HCT116 (cell line): ENCODE measurements around the gene TFB1M. TPM values are rescaled to one million over a fixed set of nuclear protein-coding genes. Genes with fewer than 3 reads are reported as not detected.

ENCODE experiments used
- ATAC-seq: fragments of 200-7000 bp; cut with Tn5 transposase; 2 replicates; pipeline ENCODE4 v1.9.1; 2020; ENCODE audit warnings: mild to moderate bottlenecking, moderate library complexity
- BruUV-seq: library from RNA; stranded (reverse); fragments of 400-500 nt; replicated peaks from 2 replicates; lab custom pipeline; 2021; lab: Mats Ljungman, UMichigan
- CTCF ChIA-PET: fragments of 300-600 bp; sonication (Branson Sonifier 250); formaldehyde crosslinking; loops from one replicate; lab custom pipeline; 2021; ENCODE audit warnings: antibody characterized with exemption; lab: Charles Lee
- POLR2A ChIA-PET: fragments of 300-600, 350-600 bp; sonication (Branson Sonifier 250); formaldehyde crosslinking; loops from one replicate; lab custom pipeline; 2021; ENCODE audit warnings: antibody characterized with exemption; lab: Charles Lee
- RAD21 ChIA-PET, 2 experiments: fragments of 300-600 bp; sonication (Branson Sonifier 250); formaldehyde crosslinking; loops; one replicate each; lab custom pipeline; 2023; ENCODE audit warnings: low total read pairs in 2 of 2; ENCODE audit not compliant: uncharacterized antibody in 2 of 2, unreplicated experiment in 2 of 2, low non-redundant PET in 1 of 2; lab: Charles Lee
- DNase-seq: peaks from one replicate; pipeline ENCODE4 v3.0.0-alpha.2; 2010; ENCODE audit warnings: low read depth, low spot score
- H2AFZ ChIP-seq: fragments of 200-600 bp; shearing (Covaris generic), sonication (generic); 2 replicates; pipeline ENCODE4 v1.6.1; 2017; ENCODE audit warnings: low read depth, mixed run types, mixed read lengths, antibody characterized with exemption, low read length; ENCODE audit not compliant: poor library complexity, severe bottlenecking
- H3K27ac ChIP-seq: 2 replicates; pipeline ENCODE4 v1.5.1; 2012; ENCODE audit warnings: low read depth, low read length
- H3K27me3 ChIP-seq: fragments of 200-600 bp; sonication (generic); 2 replicates; pipeline ENCODE4 v1.6.1; 2016; ENCODE audit warnings: mixed run types, low read length, mixed read lengths; ENCODE audit not compliant: insufficient read depth
- H3K36me3 ChIP-seq, 2 experiments: fragments of 200-500 bp in 1 of 2; fragments of 200-600 bp in 1 of 2; sonication (Bioruptor generic) in 1 of 2; sonication (generic) in 1 of 2; 2 replicates each; pipeline versions ENCODE4 v1.5.1 to v1.6.1; 2014 to 2016; ENCODE audit warnings: low read length in 2 of 2, inconsistent platforms in 1 of 2, mixed read lengths in 1 of 2, mixed run types in 1 of 2; ENCODE audit not compliant: insufficient read depth in 2 of 2, control insufficient read depth in 1 of 2
- H3K4me1 ChIP-seq, 2 experiments: fragments of 200-600 bp in 1 of 2; sonication (generic) in 1 of 2; 2 replicates each; pipeline versions ENCODE4 v1.5.1 to v1.6.1; 2012 to 2017; ENCODE audit warnings: low read length in 2 of 2, inconsistent platforms in 1 of 2, mild to moderate bottlenecking in 1 of 2, mixed read lengths in 1 of 2, mixed run types in 1 of 2, moderate library complexity in 1 of 2; ENCODE audit not compliant: insufficient read depth in 2 of 2, control insufficient read depth in 1 of 2
- H3K4me2 ChIP-seq: fragments of 200-600 bp; sonication (generic); 2 replicates; pipeline ENCODE4 v1.6.1; 2017; ENCODE audit warnings: mixed run types, low read length, mixed read lengths
- H3K4me3 ChIP-seq, 2 experiments: fragments of 200-600 bp in 1 of 2; sonication (generic) in 1 of 2; replicated peaks in 1 of 2; 2 replicates each; pipeline ENCODE4 v1.5.1; 2011 to 2016; ENCODE audit warnings: low read length in 2 of 2, control low read depth in 1 of 2, low read depth in 1 of 2, mild to moderate bottlenecking in 1 of 2, mixed read lengths in 1 of 2, mixed run types in 1 of 2
- H3K79me2 ChIP-seq: fragments of 200-600 bp; sonication (generic); 2 replicates; pipeline ENCODE4 v1.6.1; 2017; ENCODE audit warnings: mild to moderate bottlenecking, mixed run types, low read length, moderate library complexity, mixed read lengths; ENCODE audit not compliant: insufficient read depth
- H3K9ac ChIP-seq: fragments of 200-600 bp; sonication (generic); 2 replicates; pipeline ENCODE4 v1.6.1; 2016; ENCODE audit warnings: low read length, mixed read lengths
- H3K9me2 ChIP-seq: fragments of 200-600 bp; sonication (generic), shearing (Covaris generic); 2 replicates; pipeline ENCODE4 v1.6.1; 2017; ENCODE audit warnings: mixed run types, mild to moderate bottlenecking, moderate library complexity; ENCODE audit not compliant: insufficient read depth
- H3K9me3 ChIP-seq, 2 experiments: fragments of 200-500 bp in 1 of 2; fragments of 200-600 bp in 1 of 2; sonication (Bioruptor generic) in 1 of 2; sonication (generic) in 1 of 2; 2 replicates each; pipeline ENCODE4 v1.6.1; 2014 to 2017; ENCODE audit warnings: low read length in 2 of 2, mixed read lengths in 2 of 2, inconsistent platforms in 1 of 2, low read depth in 1 of 2, mild to moderate bottlenecking in 1 of 2, mixed run types in 1 of 2, moderate library complexity in 1 of 2; ENCODE audit not compliant: control insufficient read depth in 1 of 2, insufficient read depth in 1 of 2
- H4K20me1 ChIP-seq: fragments of 200-600 bp; sonication (generic), shearing (Covaris generic); 2 replicates; pipeline ENCODE4 v1.6.1; 2017; ENCODE audit warnings: mixed run types, mild to moderate bottlenecking, moderate library complexity; ENCODE audit not compliant: insufficient read depth
- CBX3 ChIP-seq: IDR thresholded peaks from 2 replicates; pipeline ENCODE4 v1.6.1; 2012; ENCODE audit warnings: low read depth
- CEBPB ChIP-seq: IDR thresholded peaks from 2 replicates; pipeline ENCODE4 v1.6.1; 2012; ENCODE audit warnings: low read depth
- ELF1 ChIP-seq: IDR thresholded peaks from 2 replicates; pipeline ENCODE4 v1.6.1; 2012; ENCODE audit warnings: low read depth, borderline replicate concordance
- EZH2 ChIP-seq: fragments of 200-600 bp; sonication (generic); IDR thresholded peaks from 2 replicates; pipeline ENCODE4 v1.6.1; 2017; ENCODE audit warnings: antibody characterized with exemption, mixed run types
- EZH2phosphoT487 ChIP-seq: fragments of 200-600 bp; IDR thresholded peaks from 2 replicates; pipeline ENCODE4 v1.6.1; 2018; ENCODE audit warnings: antibody characterized with exemption, borderline replicate concordance
- JUND ChIP-seq: IDR thresholded peaks from 2 replicates; pipeline ENCODE4 v1.6.1; 2012
- MAX ChIP-seq: IDR thresholded peaks from 2 replicates; pipeline ENCODE4 v1.6.1; 2012
- POLR2A ChIP-seq: IDR thresholded peaks from 2 replicates; pipeline ENCODE4 v1.7.0; 2011; ENCODE audit warnings: borderline replicate concordance; ENCODE audit not compliant: insufficient read depth, insufficient read length; ENCODE audit errors: extremely low read depth
- POLR2AphosphoS5 ChIP-seq: IDR thresholded peaks from 2 replicates; pipeline ENCODE4 v1.6.1; 2011; ENCODE audit warnings: mild to moderate bottlenecking, low read depth, low read length, moderate library complexity
- SIN3A ChIP-seq: IDR thresholded peaks from 2 replicates; pipeline ENCODE4 v1.6.1; 2012; ENCODE audit warnings: low read depth
- SRF ChIP-seq: IDR thresholded peaks from 2 replicates; pipeline ENCODE4 v1.6.1; 2012; ENCODE audit warnings: low read depth
- ZFX ChIP-seq: fragments of 450-650 bp; IDR thresholded peaks from 2 replicates; pipeline ENCODE4 v1.6.1; 2017
- intact Hi-C: fragments of 100-400 bp; cut with micrococcal nuclease; formaldehyde crosslinking; loops from 2 replicates; pipeline ENCODE4 v1.10.0; 2022
- total RNA-seq: library from RNA; stranded (reverse); gene quantifications from one replicate; pipeline ENCODE4 v1.2.1, GENCODE V29; 2021; ENCODE audit not compliant: unreplicated experiment
- TF ChIP-seq, protein P1 (sequence below): IDR thresholded peaks from 2 replicates; pipeline ENCODE4 v1.6.1; 2011; ENCODE audit warnings: mild to moderate bottlenecking, low read length, moderate library complexity; ENCODE audit not compliant: insufficient replicate concordance; ENCODE audit errors: extremely low read depth
- TF ChIP-seq, protein P2 (sequence below): IDR thresholded peaks from 2 replicates; pipeline ENCODE4 v1.6.1; 2012
- TF ChIP-seq, protein P3 (sequence below), 3 experiments: fragments of 200-600 bp in 1 of 3; sonication (generic) in 1 of 3; IDR thresholded peaks in 2 of 3; conservative IDR thresholded peaks in 1 of 3; 2 replicates each; pipeline ENCODE4 v1.5.1; 2012 to 2017; ENCODE audit warnings: low read depth in 2 of 3, low read length in 2 of 3, antibody characterized with exemption in 1 of 3, borderline replicate concordance in 1 of 3, control low read depth in 1 of 3, mild to moderate bottlenecking in 1 of 3, mixed read lengths in 1 of 3, mixed run types in 1 of 3, moderate library complexity in 1 of 3; ENCODE audit not compliant: insufficient read depth in 1 of 3

Gene TFB1M
- total RNA-seq, 1 experiment from 2014 or later: 43.8 TPM

DNA sequence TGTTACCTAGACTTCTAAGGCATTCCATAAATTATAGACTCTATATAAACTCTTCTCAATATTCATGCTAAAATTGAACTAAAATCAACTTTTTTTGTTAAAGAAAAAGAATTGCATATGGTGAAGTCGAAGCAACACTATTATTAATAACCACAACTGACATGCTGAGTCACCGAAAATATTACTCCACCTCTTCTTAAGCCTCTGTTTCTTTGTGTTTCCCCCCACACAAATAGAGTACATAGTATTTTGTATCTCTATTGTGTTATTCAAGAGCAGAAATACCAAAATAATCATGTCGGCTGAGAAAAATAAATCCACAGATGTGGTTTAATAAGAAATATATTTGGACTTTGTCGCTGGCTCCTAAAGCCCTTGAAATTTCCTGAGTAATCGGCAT, 23.8 kb downstream of the TFB1M start:
- intact Hi-C loops: no loop called here
- H2AFZ ChIP-seq: no peak overlapping the region
- no peak overlapping the region for H3K27ac ChIP-seq
- TF ChIP-seq CEBPB (no peak), ELF1 (no peak), SIN3A (no peak), ZFX (no peak), EZH2phosphoT487 (no peak), POLR2AphosphoS5 (no peak), SRF (no peak), EZH2 (no peak), JUND (no peak), MAX (no peak), POLR2A (no peak), CBX3 (no peak)
- TF ChIP-seq, protein P1, sequence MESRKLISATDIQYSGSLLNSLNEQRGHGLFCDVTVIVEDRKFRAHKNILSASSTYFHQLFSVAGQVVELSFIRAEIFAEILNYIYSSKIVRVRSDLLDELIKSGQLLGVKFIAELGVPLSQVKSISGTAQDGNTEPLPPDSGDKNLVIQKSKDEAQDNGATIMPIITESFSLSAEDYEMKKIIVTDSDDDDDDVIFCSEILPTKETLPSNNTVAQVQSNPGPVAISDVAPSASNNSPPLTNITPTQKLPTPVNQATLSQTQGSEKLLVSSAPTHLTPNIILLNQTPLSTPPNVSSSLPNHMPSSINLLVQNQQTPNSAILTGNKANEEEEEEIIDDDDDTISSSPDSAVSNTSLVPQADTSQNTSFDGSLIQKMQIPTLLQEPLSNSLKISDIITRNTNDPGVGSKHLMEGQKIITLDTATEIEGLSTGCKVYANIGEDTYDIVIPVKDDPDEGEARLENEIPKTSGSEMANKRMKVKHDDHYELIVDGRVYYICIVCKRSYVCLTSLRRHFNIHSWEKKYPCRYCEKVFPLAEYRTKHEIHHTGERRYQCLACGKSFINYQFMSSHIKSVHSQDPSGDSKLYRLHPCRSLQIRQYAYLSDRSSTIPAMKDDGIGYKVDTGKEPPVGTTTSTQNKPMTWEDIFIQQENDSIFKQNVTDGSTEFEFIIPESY: no peak
- TF ChIP-seq, protein P2, sequence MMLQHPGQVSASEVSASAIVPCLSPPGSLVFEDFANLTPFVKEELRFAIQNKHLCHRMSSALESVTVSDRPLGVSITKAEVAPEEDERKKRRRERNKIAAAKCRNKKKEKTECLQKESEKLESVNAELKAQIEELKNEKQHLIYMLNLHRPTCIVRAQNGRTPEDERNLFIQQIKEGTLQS: no peak
- TF ChIP-seq, protein P3, sequence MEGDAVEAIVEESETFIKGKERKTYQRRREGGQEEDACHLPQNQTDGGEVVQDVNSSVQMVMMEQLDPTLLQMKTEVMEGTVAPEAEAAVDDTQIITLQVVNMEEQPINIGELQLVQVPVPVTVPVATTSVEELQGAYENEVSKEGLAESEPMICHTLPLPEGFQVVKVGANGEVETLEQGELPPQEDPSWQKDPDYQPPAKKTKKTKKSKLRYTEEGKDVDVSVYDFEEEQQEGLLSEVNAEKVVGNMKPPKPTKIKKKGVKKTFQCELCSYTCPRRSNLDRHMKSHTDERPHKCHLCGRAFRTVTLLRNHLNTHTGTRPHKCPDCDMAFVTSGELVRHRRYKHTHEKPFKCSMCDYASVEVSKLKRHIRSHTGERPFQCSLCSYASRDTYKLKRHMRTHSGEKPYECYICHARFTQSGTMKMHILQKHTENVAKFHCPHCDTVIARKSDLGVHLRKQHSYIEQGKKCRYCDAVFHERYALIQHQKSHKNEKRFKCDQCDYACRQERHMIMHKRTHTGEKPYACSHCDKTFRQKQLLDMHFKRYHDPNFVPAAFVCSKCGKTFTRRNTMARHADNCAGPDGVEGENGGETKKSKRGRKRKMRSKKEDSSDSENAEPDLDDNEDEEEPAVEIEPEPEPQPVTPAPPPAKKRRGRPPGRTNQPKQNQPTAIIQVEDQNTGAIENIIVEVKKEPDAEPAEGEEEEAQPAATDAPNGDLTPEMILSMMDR (IDR thresholded peaks at IDR 0.05 in 2 of 3, conservative IDR thresholded peaks at IDR 0.05 in 1 of 3; ENCODE audit: borderline replicate concordance in 1 of 3, insufficient read depth in 1 of 3, low read depth in 2 of 3, low read length in 2 of 3): no peak
- H4K20me1 ChIP-seq: no peaks in the 10 kb centered on the region
- H3K36me3 ChIP-seq: peaks cover 0 to 11% of the 10 kb centered on the region in 2 experiments
- H3K9ac ChIP-seq: no peak overlapping the region
- no peaks in the 10 kb centered on the region for H3K9me3 ChIP-seq
- no peak for DNase-seq
- no peak overlapping the region for H3K4me3 ChIP-seq
- H3K4me1 ChIP-seq: peaks cover 7 to 8% of the 10 kb centered on the region in 2 experiments
- ChIA-PET CTCF (no interaction called here), RAD21 (no interaction called here), POLR2A (no interaction called here)
- no peak overlapping the region for H3K4me2 ChIP-seq
- no peak for ATAC-seq
- peaks cover 3% of the 10 kb centered on the region; the same call in 1 of the 2 replicates for H3K79me2 ChIP-seq
- no TSS peak for BruUV-seq
- no peaks in the 10 kb centered on the region for H3K27me3 ChIP-seq
- H3K9me2 ChIP-seq: no peaks in the 10 kb centered on the region
